ENCODE results near the gene AKR1D1. TPM values are rescaled to one million over a fixed set of nuclear protein-coding genes. Genes with fewer than 3 reads are reported as not detected.

AKR1D1 gene
- total RNA-seq, 1 donor from 2014 or later, result not detected

GRCh38 chr7:138166681-138167080 lies 90.4 kb downstream of the AKR1D1 start:
- no peaks in the 10 kb centered on the region for H3K27me3 Mint-ChIP-seq (ENCODE audit: low read depth)
- peaks cover 11% of the 10 kb centered on the region for H3K9me3 Mint-ChIP-seq (ENCODE audit: low read depth)
- no peak for DNase-seq (ENCODE audit: low spot score)
- TF ChIP-seq CTCF (IDR thresholded peaks at IDR 0.05), result no peak
- H3K4me3 Mint-ChIP-seq (ENCODE audit: unreplicated experiment), result no peak overlapping the region
- peak overlapping the region; percentile 49 for H3K27ac Mint-ChIP-seq (ENCODE audit: unreplicated experiment)
- H3K36me3 Mint-ChIP-seq (ENCODE audit: low read depth), result peaks cover 7% of the 10 kb centered on the region
- H3K4me1 Mint-ChIP-seq (ENCODE audit: low read depth), result peaks cover 14% of the 10 kb centered on the region

GRCh38 chr7:138167222-138167621 lies 91.0 kb downstream of the AKR1D1 start:
- no peaks in the 10 kb centered on the region for H3K27me3 Mint-ChIP-seq (ENCODE audit: low read depth)
- H3K9me3 Mint-ChIP-seq (ENCODE audit: low read depth), result peaks cover 11% of the 10 kb centered on the region
- no peak for TF ChIP-seq CTCF (IDR thresholded peaks at IDR 0.05)
- DNase-seq (ENCODE audit: low spot score), result no peak
- no peak overlapping the region for H3K4me3 Mint-ChIP-seq (ENCODE audit: unreplicated experiment)
- peaks cover 7% of the 10 kb centered on the region for H3K36me3 Mint-ChIP-seq (ENCODE audit: low read depth)
- peaks cover 14% of the 10 kb centered on the region for H3K4me1 Mint-ChIP-seq (ENCODE audit: low read depth)
- H3K27ac Mint-ChIP-seq (ENCODE audit: unreplicated experiment), result peak overlapping the region; percentile 49

DNA sequence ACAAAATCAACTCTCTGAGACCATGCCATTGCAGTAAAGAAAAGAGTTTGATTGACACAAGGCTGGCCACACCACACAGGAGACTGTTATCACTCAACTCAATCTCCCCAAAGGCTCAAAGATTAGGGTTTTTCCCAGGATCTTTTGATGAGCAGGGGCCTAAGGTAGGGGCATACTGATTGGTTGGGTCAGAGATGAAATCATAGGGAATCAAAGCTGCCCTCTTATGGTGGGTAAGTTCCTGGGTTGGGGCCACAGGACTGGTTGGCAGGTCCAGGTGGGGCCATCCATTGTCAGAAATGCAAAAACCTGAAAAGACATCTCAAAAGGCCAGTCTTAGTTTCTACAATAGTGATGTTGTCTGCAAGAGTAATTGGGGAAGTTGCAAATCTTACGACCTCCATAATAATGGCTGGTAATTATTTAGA lies 91.6 kb downstream of the AKR1D1 start:
- H3K27ac Mint-ChIP-seq (ENCODE audit: unreplicated experiment), result no peak overlapping the region

More for the DNA sequence above, 91.6 kb downstream of the AKR1D1 start:
- no peak for TF ChIP-seq CTCF (IDR thresholded peaks at IDR 0.05)
- no peak overlapping the region for H3K4me3 Mint-ChIP-seq (ENCODE audit: unreplicated experiment)
- H3K9me3 Mint-ChIP-seq (ENCODE audit: low read depth), result peaks cover 11% of the 10 kb centered on the region
- H3K4me1 Mint-ChIP-seq (ENCODE audit: low read depth), result peaks cover 14% of the 10 kb centered on the region
- no peaks in the 10 kb centered on the region for H3K27me3 Mint-ChIP-seq (ENCODE audit: low read depth)
- DNase-seq (ENCODE audit: low spot score), result no peak
- H3K36me3 Mint-ChIP-seq (ENCODE audit: low read depth), result peaks cover 7% of the 10 kb centered on the region

Other genes with a start within 250 kb of the AKR1D1 start
- gene DGKI, start 229.5 kb upstream of the AKR1D1 start, total RNA-seq, result 15.3 to 52.4 TPM (median 17.0 TPM) in 3 replicates
- gene CREB3L2, start 74.4 kb upstream of the AKR1D1 start, total RNA-seq, result 217 to 294 TPM (median 223 TPM) in 3 replicates

All from chondrocyte (in vitro differentiated cells).